Activated B cell treated with CpG ODN at 0.5 μM for 24 hours (primary cell): ENCODE data around the gene HSF2BP. TPM values are rescaled to one million over a fixed set of nuclear protein-coding genes. Genes with fewer than 3 reads are reported as not detected.

ENCODE experiments used
- ATAC-seq: fragments of 200-7000 bp; cut with Tn5 transposase; one replicate; pipeline ENCODE4 v1.10.0; 2021; ENCODE audit warnings: low read depth, mild to moderate bottlenecking, moderate library complexity
- CTCF ChIA-PET: fragments of 350-600 bp; sonication (Branson Sonifier 250); formaldehyde crosslinking; loops from one replicate; lab custom pipeline; 2021; ENCODE audit warnings: antibody characterized with exemption; lab: Charles Lee
- POLR2A ChIA-PET: fragments of 350-600 bp; sonication (Branson Sonifier 250); formaldehyde crosslinking; loops from one replicate; lab custom pipeline; 2021; ENCODE audit warnings: antibody characterized with exemption; lab: Charles Lee
- DNase-seq: peaks from one replicate; pipeline ENCODE4 v3.0.0; 2022
- H3K27ac Mint-ChIP-seq: one replicate; pipeline ENCODE4 v1.8.0; 2020; ENCODE audit warnings: mixed read lengths
- H3K27me3 Mint-ChIP-seq: one replicate; pipeline ENCODE4 v1.8.0; 2021; ENCODE audit warnings: mixed read lengths
- H3K36me3 Mint-ChIP-seq: one replicate; pipeline ENCODE4 v1.8.0; 2021; ENCODE audit warnings: low read depth, mixed read lengths
- H3K4me1 Mint-ChIP-seq: one replicate; pipeline ENCODE4 v1.8.0; 2021; ENCODE audit warnings: mixed read lengths
- H3K4me3 Mint-ChIP-seq: one replicate; pipeline ENCODE4 v1.8.0; 2020; ENCODE audit warnings: mild to moderate bottlenecking, mixed read lengths
- H3K9me3 Mint-ChIP-seq: one replicate; pipeline ENCODE4 v1.8.0; 2020; ENCODE audit warnings: mixed read lengths
- intact Hi-C: fragments of 100-400 bp; cut with micrococcal nuclease; formaldehyde crosslinking; loops from one replicate; pipeline ENCODE4 v1.15.1; 2024
- total RNA-seq: library from RNA; stranded (reverse); gene quantifications from 2 replicates; pipeline ENCODE4 v1.2.3, GENCODE V29; 2022
- TF ChIP-seq, protein P1 (sequence below): fragments of 200-600 bp; IDR thresholded peaks from one replicate; pipeline ENCODE4 v1.8.0; 2022; ENCODE audit warnings: antibody characterized with exemption, mild to moderate bottlenecking

The HSF2BP gene
- total RNA-seq, 1 donor from 2014 or later, result 0.58 TPM

DNA sequence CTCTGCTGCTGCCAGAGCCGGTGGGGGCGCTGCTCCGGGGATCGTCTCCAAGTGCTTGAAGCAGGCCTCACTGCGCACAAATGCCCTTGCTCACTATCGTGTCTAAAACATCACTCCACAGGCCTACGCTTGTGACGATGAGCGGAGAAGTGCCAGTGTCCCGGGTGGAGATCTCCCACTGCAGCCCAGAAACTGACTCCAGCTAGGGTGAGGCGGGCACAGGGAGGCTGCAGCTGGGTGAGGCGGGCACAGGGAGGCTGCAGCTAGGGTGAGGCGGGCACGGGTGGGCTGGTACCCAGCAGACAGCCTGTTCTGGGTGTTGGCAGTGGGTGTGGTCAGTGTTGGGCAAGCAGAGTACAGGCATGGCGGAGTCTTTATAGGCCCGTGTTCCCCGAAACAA is 36.9 kb upstream of the HSF2BP start:
- no peak for ATAC-seq

DNA sequence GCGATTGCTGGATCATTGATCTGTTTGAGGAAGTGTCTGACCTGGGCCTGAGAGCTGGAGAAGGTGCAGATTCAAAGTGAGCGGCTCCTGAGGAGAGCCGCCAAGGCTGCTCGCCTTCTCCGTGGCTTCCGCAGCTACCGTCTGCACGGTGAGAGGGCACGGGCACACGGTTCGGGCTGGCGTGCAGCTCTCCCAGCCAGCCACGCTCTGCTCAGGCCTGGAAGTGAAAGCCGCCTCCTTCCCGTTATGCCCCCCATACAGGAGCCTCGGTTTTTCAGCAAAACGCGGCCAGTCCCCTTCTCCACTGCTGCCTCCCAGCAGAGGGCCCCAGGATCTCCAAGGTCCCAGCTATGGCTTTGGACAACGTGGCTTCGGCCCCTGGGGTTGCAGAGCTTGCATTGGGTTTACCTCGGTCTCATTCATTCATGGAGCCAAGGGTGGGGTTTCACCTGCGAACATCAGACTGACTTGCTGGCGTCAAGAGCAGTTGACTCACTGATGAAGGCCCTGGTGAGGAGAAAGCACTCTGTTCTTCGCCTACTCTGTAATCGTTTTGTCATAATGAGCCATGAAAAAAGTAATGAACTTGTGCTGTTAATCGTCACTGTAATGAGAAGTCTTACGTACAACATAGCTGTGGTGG is 35.3 kb upstream of the HSF2BP start:
- ATAC-seq (no peak), DNase-seq (no peak)
- ChIA-PET CTCF (no interaction called here), POLR2A (no interaction called here)
- TF ChIP-seq, protein P1, sequence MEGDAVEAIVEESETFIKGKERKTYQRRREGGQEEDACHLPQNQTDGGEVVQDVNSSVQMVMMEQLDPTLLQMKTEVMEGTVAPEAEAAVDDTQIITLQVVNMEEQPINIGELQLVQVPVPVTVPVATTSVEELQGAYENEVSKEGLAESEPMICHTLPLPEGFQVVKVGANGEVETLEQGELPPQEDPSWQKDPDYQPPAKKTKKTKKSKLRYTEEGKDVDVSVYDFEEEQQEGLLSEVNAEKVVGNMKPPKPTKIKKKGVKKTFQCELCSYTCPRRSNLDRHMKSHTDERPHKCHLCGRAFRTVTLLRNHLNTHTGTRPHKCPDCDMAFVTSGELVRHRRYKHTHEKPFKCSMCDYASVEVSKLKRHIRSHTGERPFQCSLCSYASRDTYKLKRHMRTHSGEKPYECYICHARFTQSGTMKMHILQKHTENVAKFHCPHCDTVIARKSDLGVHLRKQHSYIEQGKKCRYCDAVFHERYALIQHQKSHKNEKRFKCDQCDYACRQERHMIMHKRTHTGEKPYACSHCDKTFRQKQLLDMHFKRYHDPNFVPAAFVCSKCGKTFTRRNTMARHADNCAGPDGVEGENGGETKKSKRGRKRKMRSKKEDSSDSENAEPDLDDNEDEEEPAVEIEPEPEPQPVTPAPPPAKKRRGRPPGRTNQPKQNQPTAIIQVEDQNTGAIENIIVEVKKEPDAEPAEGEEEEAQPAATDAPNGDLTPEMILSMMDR, result no peak
- Mint-ChIP-seq H3K36me3 (peaks cover 66% of the 10 kb centered on the region), H3K27ac (no peak overlapping the region), H3K27me3 (no peaks in the 10 kb centered on the region), H3K4me1 (no peaks in the 10 kb centered on the region), H3K4me3 (no peak overlapping the region), H3K9me3 (no peaks in the 10 kb centered on the region)
- intact Hi-C loops, result no loop called here

More for the DNA sequence above, 36.9 kb upstream of the HSF2BP start:
- no peaks in the 10 kb centered on the region for H3K4me1 Mint-ChIP-seq
- no peak for DNase-seq
- intact Hi-C loops, result no loop called here
- no peak overlapping the region for H3K4me3 Mint-ChIP-seq
- no peaks in the 10 kb centered on the region for H3K27me3 Mint-ChIP-seq
- no peaks in the 10 kb centered on the region for H3K9me3 Mint-ChIP-seq
- CTCF ChIA-PET, result no interaction called here
- POLR2A ChIA-PET, result no interaction called here
- TF ChIP-seq, protein P1, result no peak
- H3K36me3 Mint-ChIP-seq, result peaks cover 51% of the 10 kb centered on the region
- no peak overlapping the region for H3K27ac Mint-ChIP-seq

DNA sequence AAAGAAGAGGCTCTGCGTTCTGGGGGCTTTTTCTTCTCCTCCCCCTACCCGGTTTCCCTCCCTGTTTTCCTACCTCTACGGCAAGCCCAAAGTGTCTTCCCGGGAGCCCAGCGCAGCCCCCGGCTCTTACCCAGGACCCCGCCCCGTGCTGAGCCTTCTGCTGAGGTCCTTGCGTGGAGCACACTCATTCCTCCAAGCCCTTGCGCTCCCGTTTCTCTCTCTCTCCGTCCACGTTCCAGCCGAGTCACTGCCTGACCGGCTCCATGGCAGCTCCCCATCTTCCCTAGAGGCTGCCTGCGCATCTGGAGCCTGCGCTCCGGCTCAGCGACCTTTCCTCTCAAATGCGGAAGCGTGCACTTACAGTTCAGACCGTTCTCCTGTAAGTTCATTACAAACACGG is 34.7 kb upstream of the HSF2BP start:
- ChIA-PET CTCF (no interaction called here), POLR2A (interaction anchor here (0.6 kb wide), 1 partner anchor 387 kb away, joined by 3 read pairs; no protein-coding TSS in a partner anchor)
- Mint-ChIP-seq H3K4me1 (no peaks in the 10 kb centered on the region), H3K4me3 (no peak overlapping the region), H3K9me3 (no peaks in the 10 kb centered on the region), H3K27me3 (no peaks in the 10 kb centered on the region), H3K36me3 (peaks cover 71% of the 10 kb centered on the region), H3K27ac (no peak overlapping the region)
- DNase-seq (no peak), ATAC-seq (no peak)
- TF ChIP-seq, protein P1, result no peak
- intact Hi-C loops, result no loop called here

DNA sequence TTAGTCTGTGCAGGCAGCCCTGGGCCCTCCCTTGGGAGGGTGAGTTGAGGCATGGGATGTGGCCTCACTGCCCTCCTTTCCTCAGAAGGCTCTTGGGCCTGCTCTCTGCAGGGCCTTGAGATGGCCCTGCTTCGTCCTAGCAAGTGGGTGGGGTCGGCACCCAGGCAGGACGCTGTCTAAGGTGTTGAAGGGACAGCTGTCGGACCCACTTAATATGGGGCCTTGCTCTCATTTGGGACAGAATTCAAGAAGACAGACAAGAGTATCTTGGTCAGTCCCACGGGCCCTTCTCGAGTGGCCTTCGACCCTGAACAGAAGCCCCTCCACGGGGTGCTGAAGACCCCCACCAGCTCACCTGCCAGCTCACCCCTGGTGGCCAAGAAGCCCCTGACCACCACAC is 33.7 kb upstream of the HSF2BP start:
- POLR2A ChIA-PET, result no interaction called here
- Mint-ChIP-seq H3K4me1 (peaks cover 8% of the 10 kb centered on the region), H3K27ac (no peak overlapping the region), H3K4me3 (no peak overlapping the region), H3K9me3 (no peaks in the 10 kb centered on the region), H3K36me3 (peaks cover 76% of the 10 kb centered on the region), H3K27me3 (no peaks in the 10 kb centered on the region)
- CTCF ChIA-PET, result no interaction called here
- no peak for ATAC-seq
- TF ChIP-seq, protein P1, result no peak
- DNase-seq, result no peak
- intact Hi-C loops, result no loop called here

DNA sequence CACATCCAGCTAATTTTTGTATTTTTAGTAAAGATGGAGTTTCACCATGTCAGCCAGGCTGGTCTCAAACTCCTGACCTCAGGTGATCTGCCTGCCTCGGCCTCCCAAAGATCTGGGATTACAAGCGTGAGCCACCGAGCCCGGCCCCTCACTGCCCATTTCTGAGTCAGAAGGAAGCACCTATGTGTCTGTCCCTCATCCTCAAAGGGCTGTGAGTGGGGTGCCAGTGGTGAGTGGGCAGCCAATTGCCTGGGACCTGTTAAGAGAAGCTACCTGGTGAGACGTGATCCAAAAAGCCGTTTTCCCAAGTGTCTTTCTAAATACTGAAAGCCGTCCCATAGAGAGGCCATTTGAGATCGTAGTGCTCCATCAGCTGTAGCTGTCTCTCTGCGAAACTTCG is 32.5 kb upstream of the HSF2BP start:
- no peak overlapping the region for H3K4me3 Mint-ChIP-seq
- H3K9me3 Mint-ChIP-seq, result no peaks in the 10 kb centered on the region
- H3K4me1 Mint-ChIP-seq, result peaks cover 17% of the 10 kb centered on the region
- ATAC-seq (no peak), DNase-seq (no peak)
- POLR2A ChIA-PET, result no interaction called here
- H3K36me3 Mint-ChIP-seq, result peaks cover 79% of the 10 kb centered on the region
- intact Hi-C loops, result no loop called here
- TF ChIP-seq, protein P1, result no peak
- H3K27me3 Mint-ChIP-seq, result no peaks in the 10 kb centered on the region
- no peak overlapping the region for H3K27ac Mint-ChIP-seq
- CTCF ChIA-PET, result no interaction called here
